ENCODE results near the gene EDN2. TPM values are rescaled to one million over a fixed set of nuclear protein-coding genes. Genes with fewer than 3 reads are reported as not detected.
A peak's percentile ranks its signal among the peaks of the same experiment; 100 is the strongest.

The EDN2 gene
- total and polyA plus RNA-seq, 2 of the 8 experiments (the other 6 are each of a cell fraction or from before 2014, with no cell fraction given) = 0.32 to 0.39 TPM

DNA sequence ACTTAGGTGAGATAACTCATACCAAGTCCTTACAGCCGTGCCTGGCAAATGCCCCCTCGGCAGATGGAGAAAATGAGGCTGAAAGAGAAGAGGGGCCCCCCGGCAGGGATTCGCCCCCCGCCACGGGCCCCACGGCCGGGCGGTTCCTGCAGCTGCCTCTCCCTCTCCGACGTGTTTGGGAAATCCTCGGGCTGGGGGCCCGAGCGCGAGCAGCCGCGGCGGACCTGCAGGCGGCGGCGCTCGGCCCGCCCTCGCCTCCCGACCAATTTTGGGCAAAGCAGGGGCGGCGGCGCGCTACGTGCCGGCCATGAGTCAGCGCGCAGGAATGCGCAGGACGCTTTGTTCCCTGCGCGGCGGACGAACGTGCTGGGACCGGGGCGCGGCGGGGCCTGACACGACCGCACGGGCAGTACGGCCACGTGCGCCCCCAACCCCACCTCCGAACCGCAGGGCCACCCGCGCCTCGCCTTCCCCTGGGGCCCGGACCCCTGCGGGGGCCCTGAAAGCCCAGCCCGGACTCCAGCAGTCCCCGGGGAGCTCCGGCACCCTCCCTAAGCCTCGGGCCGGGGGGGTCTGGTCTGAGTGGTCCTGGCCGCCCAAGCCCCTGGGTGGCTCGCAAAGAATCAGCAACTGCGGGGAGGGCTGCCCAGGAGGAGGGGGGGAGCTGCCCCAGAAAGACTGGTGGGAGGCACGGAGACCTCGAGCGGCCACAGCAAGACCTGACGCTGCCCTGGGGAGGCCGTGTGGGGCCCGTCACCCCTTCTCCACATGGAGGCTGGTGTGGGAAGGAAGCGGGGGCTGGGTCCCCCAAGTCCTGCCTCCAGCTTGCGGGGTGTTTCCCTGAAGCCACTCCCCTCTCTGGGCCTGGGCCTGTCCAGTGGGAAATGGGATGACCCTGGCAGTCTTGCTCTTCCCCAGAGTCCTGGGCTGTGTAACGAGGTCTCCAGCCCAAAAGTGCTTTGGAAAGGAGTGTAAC, 11.9 kb upstream of the EDN2 start (continued):
- TF ChIP-seq NANOG (IDR thresholded peaks at IDR 0.05; ENCODE audit: insufficient read depth, low read depth, low read length, poor library complexity, severe bottlenecking) (no peak), GABPA (IDR thresholded peaks at IDR 0.05; ENCODE audit: borderline replicate concordance, insufficient read depth, low read length) (no peak), YY1 (IDR thresholded peaks at IDR 0.05; ENCODE audit: low read depth, low read length) (0 out of 2 replicates have a peak, but pooled peaks have one; percentile 41), SIRT6 (IDR thresholded peaks at IDR 0.05; ENCODE audit: low read length) (no peak), RXRA (IDR thresholded peaks at IDR 0.05; ENCODE audit: insufficient read depth, low read depth, low read length) (no peak), RAD21 (IDR thresholded peaks at IDR 0.05 in 1 of 2, conservative IDR thresholded peaks at IDR 0.05 in 1 of 2; ENCODE audit: low read depth in 2 of 2, low read length in 2 of 2) (no peak), BRCA1 (IDR thresholded peaks at IDR 0.05; ENCODE audit: low read depth, low read length) (no peak), TEAD4 (IDR thresholded peaks at IDR 0.05; ENCODE audit: low read depth, low read length) (peak; percentile 98), SRF (IDR thresholded peaks at IDR 0.05; ENCODE audit: low read depth, low read length) (peak; percentile 95), SIX5 (IDR thresholded peaks at IDR 0.05; ENCODE audit: low read depth, low read length) (no peak), CTBP2 (IDR thresholded peaks at IDR 0.05; ENCODE audit: borderline replicate concordance, insufficient read depth, insufficient read length, low read length) (no peak), CHD1 (IDR thresholded peaks at IDR 0.05; ENCODE audit: low read depth, low read length) (no peak), JUN (IDR thresholded peaks at IDR 0.05; ENCODE audit: low read depth, low read length) (peak; percentile 97), FOSL1 (IDR thresholded peaks at IDR 0.05; ENCODE audit: insufficient read depth, low read depth, low read length) (peak; percentile 81), POLR2AphosphoS5 (IDR thresholded peaks at IDR 0.05; ENCODE audit: low read depth, low read length) (peak; percentile 38), SP2 (IDR thresholded peaks at IDR 0.05; ENCODE audit: low read length) (no peak), EGR1 (IDR thresholded peaks at IDR 0.05; ENCODE audit: borderline replicate concordance, low read depth, low read length) (no peak)
- TF ChIP-seq, protein P1, sequence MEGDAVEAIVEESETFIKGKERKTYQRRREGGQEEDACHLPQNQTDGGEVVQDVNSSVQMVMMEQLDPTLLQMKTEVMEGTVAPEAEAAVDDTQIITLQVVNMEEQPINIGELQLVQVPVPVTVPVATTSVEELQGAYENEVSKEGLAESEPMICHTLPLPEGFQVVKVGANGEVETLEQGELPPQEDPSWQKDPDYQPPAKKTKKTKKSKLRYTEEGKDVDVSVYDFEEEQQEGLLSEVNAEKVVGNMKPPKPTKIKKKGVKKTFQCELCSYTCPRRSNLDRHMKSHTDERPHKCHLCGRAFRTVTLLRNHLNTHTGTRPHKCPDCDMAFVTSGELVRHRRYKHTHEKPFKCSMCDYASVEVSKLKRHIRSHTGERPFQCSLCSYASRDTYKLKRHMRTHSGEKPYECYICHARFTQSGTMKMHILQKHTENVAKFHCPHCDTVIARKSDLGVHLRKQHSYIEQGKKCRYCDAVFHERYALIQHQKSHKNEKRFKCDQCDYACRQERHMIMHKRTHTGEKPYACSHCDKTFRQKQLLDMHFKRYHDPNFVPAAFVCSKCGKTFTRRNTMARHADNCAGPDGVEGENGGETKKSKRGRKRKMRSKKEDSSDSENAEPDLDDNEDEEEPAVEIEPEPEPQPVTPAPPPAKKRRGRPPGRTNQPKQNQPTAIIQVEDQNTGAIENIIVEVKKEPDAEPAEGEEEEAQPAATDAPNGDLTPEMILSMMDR (IDR thresholded peaks at IDR 0.05; ENCODE audit: control extremely low read depth in 1 of 3, insufficient read depth in 1 of 3, low read depth in 1 of 3, low read length in 3 of 3) = 0 out of 4 replicates have a peak, but pooled peaks of 1 of the 3 experiments have one; percentile 5
- TF ChIP-seq, protein P2, sequence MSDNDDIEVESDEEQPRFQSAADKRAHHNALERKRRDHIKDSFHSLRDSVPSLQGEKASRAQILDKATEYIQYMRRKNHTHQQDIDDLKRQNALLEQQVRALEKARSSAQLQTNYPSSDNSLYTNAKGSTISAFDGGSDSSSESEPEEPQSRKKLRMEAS (IDR thresholded peaks at IDR 0.05) = peak; percentile 99
- TF ChIP-seq, protein P3, sequence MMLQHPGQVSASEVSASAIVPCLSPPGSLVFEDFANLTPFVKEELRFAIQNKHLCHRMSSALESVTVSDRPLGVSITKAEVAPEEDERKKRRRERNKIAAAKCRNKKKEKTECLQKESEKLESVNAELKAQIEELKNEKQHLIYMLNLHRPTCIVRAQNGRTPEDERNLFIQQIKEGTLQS (IDR thresholded peaks at IDR 0.05; ENCODE audit: insufficient read depth, low read depth, low read length) = peak; percentile 86
